Measurements from ENCODE around the gene ZBTB20.

- TF ChIP-seq TAF1 (IDR thresholded peaks at IDR 0.05; ENCODE audit: borderline replicate concordance, insufficient read depth, low read length) (no peak), POLR2AphosphoS5 (IDR thresholded peaks at IDR 0.05; ENCODE audit: low read depth, low read length) (no peak), REST (IDR thresholded peaks at IDR 0.05; ENCODE audit: insufficient read depth in 1 of 2, low read depth in 2 of 2, low read length in 2 of 2) (no peak), SIN3A (IDR thresholded peaks at IDR 0.05; ENCODE audit: borderline replicate concordance, insufficient read depth, low read length) (no peak), FOXP2 (optimal IDR thresholded peaks at IDR 0.05; ENCODE audit: borderline replicate concordance, extremely low read depth, extremely low read length, insufficient read depth) (no peak)
These were observed 472.0 kb downstream of the ZBTB20 start for GRCh38 chr3:114675104-114675503.
